SU-DHL-6 (cell line): Measurements from ENCODE around the gene LAMC3.

Source experiments
- H2AFZ ChIP-seq: fragments of 200-600 bp; sonication (generic); 2 replicates; pipeline ENCODE4 v1.6.1; 2014; ENCODE audit warnings: low read depth, mild to moderate bottlenecking, moderate library complexity, mixed read lengths, antibody characterized with exemption, low read length; ENCODE audit not compliant: severe bottlenecking
- H3F3A ChIP-seq: fragments of 200-600 bp; shearing (Covaris generic); 2 replicates; pipeline ENCODE4 v1.6.0; 2016; ENCODE audit warnings: antibody characterized with exemption, mild to moderate bottlenecking; ENCODE audit not compliant: insufficient read depth
- H3K27ac ChIP-seq: fragments of 200-600 bp; sonication (generic); 2 replicates; pipeline ENCODE4 v1.5.1; 2016; ENCODE audit warnings: low read depth, mild to moderate bottlenecking, low read length, moderate library complexity, mixed read lengths
- H3K27me3 ChIP-seq: fragments of 200-600 bp; sonication (generic), shearing (Covaris generic); 2 replicates; pipeline ENCODE4 v1.6.0; 2014; ENCODE audit warnings: mild to moderate bottlenecking, low read length
- H3K36me3 ChIP-seq: fragments of 200-600 bp; sonication (generic); 2 replicates; pipeline ENCODE4 v1.6.1; 2014; ENCODE audit warnings: mild to moderate bottlenecking, low read length, mixed read lengths
- H3K4me2 ChIP-seq: fragments of 300-600, 200-600 bp; shearing (Covaris generic), sonication (generic); 2 replicates; pipeline ENCODE4 v1.6.0; 2014; ENCODE audit warnings: low read length, low read depth, mild to moderate bottlenecking; ENCODE audit not compliant: poor library complexity, severe bottlenecking
- H3K4me3 ChIP-seq: fragments of 200-600 bp; sonication (generic); 2 replicates; pipeline ENCODE4 v1.5.1; 2014; ENCODE audit warnings: antibody characterized with exemption, low read length, mild to moderate bottlenecking, mixed read lengths; ENCODE audit not compliant: insufficient read depth, poor library complexity, severe bottlenecking
- H3K79me2 ChIP-seq: fragments of 200-600 bp; sonication (generic); 2 replicates; pipeline ENCODE4 v1.6.1; 2014; ENCODE audit warnings: mild to moderate bottlenecking, low read length, moderate library complexity; ENCODE audit not compliant: insufficient read depth
- H3K9ac ChIP-seq: fragments of 200-600 bp; sonication (generic); 2 replicates; pipeline ENCODE4 v1.7.0; 2014; ENCODE audit warnings: mild to moderate bottlenecking, low read length
- H3K9me2 ChIP-seq: fragments of 200-600 bp; sonication (generic); replicated peaks from 2 replicates; pipeline ENCODE4 v1.6.1; 2014; ENCODE audit warnings: low read length; ENCODE audit not compliant: insufficient read depth
- H3K9me3 ChIP-seq: fragments of 200-600 bp; sonication (generic); 2 replicates; pipeline ENCODE4 v1.6.1; 2014; ENCODE audit warnings: low read length, mixed read lengths; ENCODE audit not compliant: insufficient read depth
- H4K20me1 ChIP-seq: fragments of 200-600 bp; sonication (generic); 2 replicates; pipeline ENCODE4 v1.6.1; 2014; ENCODE audit warnings: low read depth, mild to moderate bottlenecking, antibody characterized with exemption, low read length, moderate library complexity, mixed read lengths
- EZH2phosphoT487 ChIP-seq: fragments of 200-600 bp; sonication (generic), shearing (Covaris generic); conservative IDR thresholded peaks from 2 replicates; pipeline ENCODE4 v1.6.1; 2018; ENCODE audit warnings: mild to moderate bottlenecking, antibody characterized with exemption, low read length, moderate library complexity, mixed read lengths
- TF ChIP-seq, protein P1 (sequence below): fragments of 200-600 bp; sonication (generic); IDR thresholded peaks from one replicate; pipeline ENCODE4 v1.5.1; 2017; ENCODE audit warnings: antibody characterized with exemption, mild to moderate bottlenecking, low read length, moderate library complexity; ENCODE audit not compliant: insufficient read depth, poor library complexity, severe bottlenecking

The LAMC3 gene

DNA sequence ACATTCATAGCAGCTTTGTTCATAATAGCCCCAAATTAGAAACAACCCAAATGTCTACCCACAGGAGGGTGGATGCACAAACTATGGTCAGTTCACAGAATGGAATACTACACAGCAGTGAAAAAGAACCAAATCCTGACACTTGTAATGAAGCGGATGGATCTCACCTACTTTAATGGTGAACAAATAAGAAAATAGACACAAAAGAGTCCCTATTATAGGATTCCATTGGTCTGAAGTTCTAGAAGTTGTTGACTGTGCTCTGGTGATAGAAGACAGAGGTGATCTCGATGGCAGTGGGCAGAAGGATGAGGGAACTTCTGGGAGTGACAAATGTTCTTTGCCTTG is 20.6 kb upstream of the LAMC3 start:
- Histone ChIP-seq H3F3A (no peaks in the 10 kb centered on the region), H4K20me1 (no peaks in the 10 kb centered on the region)

DNA sequence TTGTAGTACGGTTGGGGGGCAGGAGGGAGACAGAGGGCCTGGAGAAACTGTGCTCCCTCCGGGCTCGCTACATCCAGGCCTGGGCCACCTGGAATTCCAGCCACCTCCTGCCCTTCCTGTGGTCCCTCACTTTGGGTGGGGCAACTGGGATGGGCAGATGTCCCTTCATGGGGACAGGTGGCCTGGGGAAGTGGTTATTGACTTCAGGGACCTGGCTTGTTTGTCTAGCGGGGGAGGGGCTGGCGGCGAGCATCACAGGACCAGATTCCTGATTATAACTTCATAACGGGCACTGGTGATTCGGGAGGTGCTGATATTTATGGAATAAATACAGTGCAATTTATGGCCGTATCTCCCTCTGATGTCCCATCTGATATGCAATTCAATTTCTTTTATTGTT is 20.1 kb upstream of the LAMC3 start:
- Histone ChIP-seq H3K9me3 (no peaks in the 10 kb centered on the region), H4K20me1 (no peaks in the 10 kb centered on the region), H3K36me3 (no peaks in the 10 kb centered on the region), H3K27me3 (no peaks in the 10 kb centered on the region), H3K79me2 (no peaks in the 10 kb centered on the region), H3K27ac (no peak overlapping the region), H3K9ac (no peak overlapping the region), H2AFZ (no peak overlapping the region), H3K4me3 (no peak overlapping the region), H3K9me2 (no peaks in the 10 kb centered on the region), H3K4me2 (no peak overlapping the region), H3F3A (no peaks in the 10 kb centered on the region)
- no peak for TF ChIP-seq EZH2phosphoT487
- TF ChIP-seq, protein P1, sequence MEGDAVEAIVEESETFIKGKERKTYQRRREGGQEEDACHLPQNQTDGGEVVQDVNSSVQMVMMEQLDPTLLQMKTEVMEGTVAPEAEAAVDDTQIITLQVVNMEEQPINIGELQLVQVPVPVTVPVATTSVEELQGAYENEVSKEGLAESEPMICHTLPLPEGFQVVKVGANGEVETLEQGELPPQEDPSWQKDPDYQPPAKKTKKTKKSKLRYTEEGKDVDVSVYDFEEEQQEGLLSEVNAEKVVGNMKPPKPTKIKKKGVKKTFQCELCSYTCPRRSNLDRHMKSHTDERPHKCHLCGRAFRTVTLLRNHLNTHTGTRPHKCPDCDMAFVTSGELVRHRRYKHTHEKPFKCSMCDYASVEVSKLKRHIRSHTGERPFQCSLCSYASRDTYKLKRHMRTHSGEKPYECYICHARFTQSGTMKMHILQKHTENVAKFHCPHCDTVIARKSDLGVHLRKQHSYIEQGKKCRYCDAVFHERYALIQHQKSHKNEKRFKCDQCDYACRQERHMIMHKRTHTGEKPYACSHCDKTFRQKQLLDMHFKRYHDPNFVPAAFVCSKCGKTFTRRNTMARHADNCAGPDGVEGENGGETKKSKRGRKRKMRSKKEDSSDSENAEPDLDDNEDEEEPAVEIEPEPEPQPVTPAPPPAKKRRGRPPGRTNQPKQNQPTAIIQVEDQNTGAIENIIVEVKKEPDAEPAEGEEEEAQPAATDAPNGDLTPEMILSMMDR: no peak

More for the DNA sequence above, 20.6 kb upstream of the LAMC3 start:
- Histone ChIP-seq H3K27ac (no peak overlapping the region), H2AFZ (no peak overlapping the region), H3K9me3 (no peaks in the 10 kb centered on the region), H3K4me2 (no peak overlapping the region), H3K27me3 (no peaks in the 10 kb centered on the region), H3K4me3 (no peak overlapping the region), H3K9me2 (no peaks in the 10 kb centered on the region), H3K79me2 (no peaks in the 10 kb centered on the region), H3K36me3 (no peaks in the 10 kb centered on the region), H3K9ac (no peak overlapping the region)
- TF ChIP-seq EZH2phosphoT487: no peak
- TF ChIP-seq, protein P1: no peak

DNA sequence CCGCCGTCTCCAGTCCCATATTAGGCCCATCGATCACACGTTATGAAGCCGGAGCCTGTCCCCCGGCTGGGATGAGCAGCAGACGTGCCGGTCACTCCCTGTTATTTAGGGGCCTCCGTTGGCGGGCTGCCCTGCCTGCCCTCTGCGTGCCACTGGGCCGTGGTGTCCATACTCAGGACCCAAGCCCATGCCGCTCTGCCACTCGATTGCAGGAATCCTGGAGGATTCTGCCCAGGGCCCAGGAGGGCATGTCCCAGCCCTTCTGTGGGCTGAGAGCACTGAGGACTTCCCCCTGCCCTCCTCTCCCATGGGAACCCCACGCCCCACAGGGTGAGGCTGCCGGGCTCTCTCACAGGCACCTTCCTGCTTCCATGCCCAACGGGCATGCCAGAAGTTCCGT is 19.6 kb upstream of the LAMC3 start:
- TF ChIP-seq, protein P1: no peak
- H3F3A ChIP-seq: no peaks in the 10 kb centered on the region
- no peaks in the 10 kb centered on the region for H3K79me2 ChIP-seq
- H2AFZ ChIP-seq: no peak overlapping the region
- H4K20me1 ChIP-seq: no peaks in the 10 kb centered on the region
- H3K36me3 ChIP-seq: no peaks in the 10 kb centered on the region
- H3K27ac ChIP-seq: no peak overlapping the region
- H3K27me3 ChIP-seq: no peaks in the 10 kb centered on the region
- no peak overlapping the region for H3K9ac ChIP-seq
- no peaks in the 10 kb centered on the region for H3K9me2 ChIP-seq
- H3K4me3 ChIP-seq: no peak overlapping the region
- H3K9me3 ChIP-seq: no peaks in the 10 kb centered on the region
- H3K4me2 ChIP-seq: no peak overlapping the region

DNA sequence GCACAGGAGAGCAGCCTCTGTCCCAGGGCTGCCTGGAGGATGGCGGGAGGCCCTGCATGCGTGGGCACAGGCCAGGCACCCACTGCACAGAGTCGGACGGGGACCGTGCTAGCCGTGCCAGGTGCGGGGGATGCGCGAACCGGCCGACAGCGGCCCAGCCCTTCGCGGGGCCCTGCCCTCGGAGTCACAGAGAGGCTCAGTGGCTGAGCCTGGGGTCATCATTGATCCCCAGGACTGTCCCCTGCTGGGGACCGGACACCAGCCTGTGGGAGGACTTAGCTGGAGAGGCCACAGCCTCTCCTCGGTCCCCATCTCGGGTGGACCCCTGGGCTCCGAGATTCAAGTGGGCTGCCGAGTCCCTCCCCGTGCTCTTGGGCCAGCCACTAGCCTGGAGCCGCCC is 19.1 kb upstream of the LAMC3 start:
- no peak overlapping the region for H3K27ac ChIP-seq

More for the DNA sequence above, 19.1 kb upstream of the LAMC3 start:
- no peak overlapping the region for H3K9ac ChIP-seq
- no peaks in the 10 kb centered on the region for H3K27me3 ChIP-seq
- H3K36me3 ChIP-seq: no peaks in the 10 kb centered on the region
- no peak overlapping the region for H2AFZ ChIP-seq
- no peak overlapping the region for H3K4me2 ChIP-seq
- no peaks in the 10 kb centered on the region for H4K20me1 ChIP-seq
- H3K4me3 ChIP-seq: no peak overlapping the region
- no peaks in the 10 kb centered on the region for H3K9me3 ChIP-seq
- no peak for TF ChIP-seq EZH2phosphoT487
- H3K9me2 ChIP-seq: no peaks in the 10 kb centered on the region
- no peaks in the 10 kb centered on the region for H3K79me2 ChIP-seq
- H3F3A ChIP-seq: no peaks in the 10 kb centered on the region
